Right lobe of liver (tissue), 4 donors: ENCODE measurements around the gene SUCLG2.

ENCODE experiments used
- CTCF ChIP-seq, 4 donors: fragments of 200-600 bp in 3 of 4; fragments of 450-650 bp in 1 of 4; IDR thresholded peaks; one replicate each; pipeline versions ENCODE4 v1.5.1 to v1.8.0; 2016 to 2022; ENCODE audit warnings: antibody characterized with exemption in 4 of 4, mild to moderate bottlenecking in 2 of 4
- POLR2A ChIP-seq: fragments of 450-650 bp; IDR thresholded peaks from one replicate; pipeline ENCODE4 v1.6.1; 2017; ENCODE audit warnings: antibody characterized with exemption, mild to moderate bottlenecking
- donor health status: DM: no; HTN: no; CAD: no.
- donor health status: DM: no; HTN: no; CAD: no.
- donor health status: DM: no; HTN: yes; CAD: no.

- TF ChIP-seq POLR2A (no peak), CTCF (IDR thresholded peaks at IDR 0.05) (no peak)
These were observed 181.7 kb downstream of the SUCLG2 start for GRCh38 chr3:67472674-67473201.
